ENCODE data around the gene TCFL5.

Gene TCFL5

DNA sequence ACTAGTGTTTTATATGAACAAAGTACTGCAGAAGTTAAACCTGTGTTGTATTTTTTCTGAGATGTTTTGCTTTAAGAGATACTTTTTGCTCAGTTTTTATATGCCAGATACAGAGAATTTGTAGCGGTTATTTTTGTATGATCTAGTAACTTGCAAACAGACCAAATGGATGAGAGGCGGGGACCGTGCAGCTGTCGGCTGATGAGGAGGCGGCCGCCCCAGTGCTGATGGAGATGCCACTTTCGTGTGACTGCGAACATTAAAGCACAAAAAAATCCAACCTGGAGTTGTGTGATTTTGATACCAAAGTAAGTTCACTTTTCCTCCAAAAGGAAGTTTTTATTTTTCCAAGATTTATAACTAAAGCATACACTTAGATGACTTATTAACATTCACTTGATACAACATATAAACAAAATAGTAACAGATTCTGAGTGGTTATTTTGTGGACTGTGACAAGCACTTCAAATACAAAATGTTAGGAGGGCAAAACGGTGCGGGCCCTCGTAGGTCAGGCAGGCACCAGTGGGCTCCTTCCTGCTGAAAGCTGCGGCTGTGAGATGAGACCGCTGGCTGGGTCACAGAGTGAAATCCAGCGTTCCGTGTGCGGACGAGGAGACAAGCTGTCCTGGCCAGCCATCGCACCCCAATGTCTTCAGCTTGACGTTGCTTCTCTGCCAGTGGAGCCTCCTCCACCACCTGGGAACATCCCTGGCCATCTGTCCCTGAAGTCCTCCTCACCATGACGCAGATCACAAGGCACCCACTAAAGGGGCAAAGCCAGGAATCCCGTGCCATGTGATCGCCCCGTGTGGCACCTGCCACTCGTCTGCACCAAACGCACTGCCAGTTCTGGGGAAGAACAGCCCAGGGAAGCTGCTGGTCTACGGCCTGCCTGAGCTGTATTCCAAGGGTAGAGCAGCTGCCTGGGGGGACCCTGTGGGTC lies 61.0 kb downstream of the TCFL5 start:
- Histone ChIP-seq H3K4me1 (ENCODE audit: low read length) (peaks cover 8% of the 10 kb centered on the region; the same call in 1 of the 2 replicates), H3K4me2 (ENCODE audit: low read depth, low read length) (no peak overlapping the region), H2AFZ (ENCODE audit: low read length) (no peak overlapping the region), H3K9ac (ENCODE audit: low read length) (no peak overlapping the region), H4K20me1 (ENCODE audit: insufficient read depth, low read length) (no peaks in the 10 kb centered on the region), H3K9me2 (replicated peaks; ENCODE audit: insufficient read depth, low read length) (no peaks in the 10 kb centered on the region), H3K36me3 (replicated peaks; ENCODE audit: insufficient read depth, low read length) (no peaks in the 10 kb centered on the region; the same call in 1 of the 2 replicates), H3K9me3 (replicated peaks; ENCODE audit: insufficient read depth, low read length) (no peaks in the 10 kb centered on the region), H3K4me3 (ENCODE audit: low read length) (no peak overlapping the region), H3K27me3 (replicated peaks; ENCODE audit: insufficient read depth, low read length) (no peaks in the 10 kb centered on the region), H3F3A (ENCODE audit: insufficient read depth, low read length) (peaks cover 5% of the 10 kb centered on the region), H3K79me2 (ENCODE audit: low read length) (peaks cover 13% of the 10 kb centered on the region), H3K27ac (ENCODE audit: low read length) (no peak overlapping the region)
- TF ChIP-seq, protein P1, sequence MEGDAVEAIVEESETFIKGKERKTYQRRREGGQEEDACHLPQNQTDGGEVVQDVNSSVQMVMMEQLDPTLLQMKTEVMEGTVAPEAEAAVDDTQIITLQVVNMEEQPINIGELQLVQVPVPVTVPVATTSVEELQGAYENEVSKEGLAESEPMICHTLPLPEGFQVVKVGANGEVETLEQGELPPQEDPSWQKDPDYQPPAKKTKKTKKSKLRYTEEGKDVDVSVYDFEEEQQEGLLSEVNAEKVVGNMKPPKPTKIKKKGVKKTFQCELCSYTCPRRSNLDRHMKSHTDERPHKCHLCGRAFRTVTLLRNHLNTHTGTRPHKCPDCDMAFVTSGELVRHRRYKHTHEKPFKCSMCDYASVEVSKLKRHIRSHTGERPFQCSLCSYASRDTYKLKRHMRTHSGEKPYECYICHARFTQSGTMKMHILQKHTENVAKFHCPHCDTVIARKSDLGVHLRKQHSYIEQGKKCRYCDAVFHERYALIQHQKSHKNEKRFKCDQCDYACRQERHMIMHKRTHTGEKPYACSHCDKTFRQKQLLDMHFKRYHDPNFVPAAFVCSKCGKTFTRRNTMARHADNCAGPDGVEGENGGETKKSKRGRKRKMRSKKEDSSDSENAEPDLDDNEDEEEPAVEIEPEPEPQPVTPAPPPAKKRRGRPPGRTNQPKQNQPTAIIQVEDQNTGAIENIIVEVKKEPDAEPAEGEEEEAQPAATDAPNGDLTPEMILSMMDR (IDR thresholded peaks at IDR 0.05; ENCODE audit: low read length), result no peak
- no peak for DNase-seq

DNA sequence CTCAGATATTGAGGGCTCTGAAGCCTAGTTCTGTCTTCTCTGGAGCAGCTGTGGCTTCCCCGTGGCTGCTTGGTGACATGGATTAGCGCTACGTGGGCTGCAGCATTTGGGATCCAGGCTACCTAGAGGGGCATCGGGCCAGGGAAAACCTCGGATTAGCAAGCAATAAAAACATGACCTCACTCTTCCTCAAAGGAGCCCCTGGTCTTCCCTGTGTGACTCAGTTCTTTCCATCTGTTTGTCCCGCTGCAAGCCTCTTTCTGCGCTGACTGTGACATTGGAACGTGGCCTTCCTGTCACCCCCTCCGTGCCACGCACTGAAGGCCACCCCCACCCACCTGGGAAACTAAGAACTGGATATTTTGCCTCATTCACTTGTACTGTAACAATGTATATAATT lies 61.7 kb downstream of the TCFL5 start:
- Histone ChIP-seq H3K9ac (ENCODE audit: low read length) (no peak overlapping the region), H2AFZ (ENCODE audit: low read length) (no peak overlapping the region), H3K79me2 (ENCODE audit: low read length) (peaks cover 10% of the 10 kb centered on the region), H3K27ac (ENCODE audit: low read length) (no peak overlapping the region), H3K27me3 (replicated peaks; ENCODE audit: insufficient read depth, low read length) (no peaks in the 10 kb centered on the region), H3F3A (ENCODE audit: insufficient read depth, low read length) (peaks cover 12% of the 10 kb centered on the region), H3K4me2 (ENCODE audit: low read depth, low read length) (no peak overlapping the region), H3K9me2 (replicated peaks; ENCODE audit: insufficient read depth, low read length) (no peaks in the 10 kb centered on the region), H3K36me3 (replicated peaks; ENCODE audit: insufficient read depth, low read length) (no peaks in the 10 kb centered on the region; the same call in 1 of the 2 replicates), H3K4me1 (ENCODE audit: low read length) (peaks cover 8% of the 10 kb centered on the region; the same call in 1 of the 2 replicates), H4K20me1 (ENCODE audit: insufficient read depth, low read length) (no peaks in the 10 kb centered on the region), H3K9me3 (replicated peaks; ENCODE audit: insufficient read depth, low read length) (no peaks in the 10 kb centered on the region), H3K4me3 (ENCODE audit: low read length) (no peak overlapping the region)
- TF ChIP-seq EZH2 (optimal IDR thresholded peaks at IDR 0.05; ENCODE audit: low read depth, low read length), result no peak
- TF ChIP-seq, protein P1 (IDR thresholded peaks at IDR 0.05; ENCODE audit: low read length), result no peak
- no peak for TF ChIP-seq EZH2phosphoT487 (IDR thresholded peaks at IDR 0.05; ENCODE audit: low read length)
- no peak for DNase-seq

DNA sequence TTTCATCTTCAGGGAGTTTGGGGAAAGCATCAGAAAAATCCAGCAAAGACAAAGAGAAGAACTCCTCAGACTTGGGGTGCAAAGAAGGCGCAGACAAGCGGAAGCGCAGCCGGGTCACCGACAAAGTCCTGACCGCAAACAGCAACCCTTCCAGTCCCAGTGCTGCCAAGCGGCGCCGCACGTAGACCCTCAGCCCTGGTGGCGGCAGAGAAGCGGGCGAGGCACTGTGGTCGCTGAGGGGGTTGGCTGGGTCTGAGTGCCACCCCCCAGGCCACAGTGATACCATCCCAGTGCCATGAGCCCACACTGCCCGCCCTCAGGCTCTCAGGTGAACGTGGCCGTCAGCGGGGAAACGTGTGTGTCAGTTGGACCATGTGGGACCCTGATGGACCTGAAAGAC lies 62.2 kb downstream of the TCFL5 start:
- Histone ChIP-seq H3K9ac (ENCODE audit: low read length) (no peak overlapping the region), H4K20me1 (ENCODE audit: insufficient read depth, low read length) (no peaks in the 10 kb centered on the region), H3K9me2 (replicated peaks; ENCODE audit: insufficient read depth, low read length) (no peaks in the 10 kb centered on the region), H3K27ac (ENCODE audit: low read length) (no peak overlapping the region), H3K4me2 (ENCODE audit: low read depth, low read length) (no peak overlapping the region), H3F3A (ENCODE audit: insufficient read depth, low read length) (peaks cover 16% of the 10 kb centered on the region), H3K27me3 (replicated peaks; ENCODE audit: insufficient read depth, low read length) (no peaks in the 10 kb centered on the region), H3K36me3 (replicated peaks; ENCODE audit: insufficient read depth, low read length) (no peaks in the 10 kb centered on the region; the same call in 1 of the 2 replicates), H3K4me3 (ENCODE audit: low read length) (no peak overlapping the region), H3K9me3 (replicated peaks; ENCODE audit: insufficient read depth, low read length) (no peaks in the 10 kb centered on the region), H3K4me1 (ENCODE audit: low read length) (peaks cover 8% of the 10 kb centered on the region; the same call in 1 of the 2 replicates), H2AFZ (ENCODE audit: low read length) (no peak overlapping the region), H3K79me2 (ENCODE audit: low read length) (peaks cover 10% of the 10 kb centered on the region)
- TF ChIP-seq EZH2phosphoT487 (IDR thresholded peaks at IDR 0.05; ENCODE audit: low read length) (no peak), EZH2 (optimal IDR thresholded peaks at IDR 0.05; ENCODE audit: low read depth, low read length) (no peak)
- TF ChIP-seq, protein P1 (IDR thresholded peaks at IDR 0.05; ENCODE audit: low read length), result no peak
- no peak for DNase-seq
